Superior temporal gyrus (tissue), 1 donor: Measurements from ENCODE around the gene USP28.
"Not testable (repeated sequence)": the region's sequence is repeated elsewhere in the genome, so short reads cannot be mapped to it uniquely, and the experiment has no call there.

Source experiments
- DNase-seq: peaks from one replicate; pipeline ENCODE4 v3.0.0-alpha.2; 2016; ENCODE audit errors: extremely low spot score

Gene USP28

DNA sequence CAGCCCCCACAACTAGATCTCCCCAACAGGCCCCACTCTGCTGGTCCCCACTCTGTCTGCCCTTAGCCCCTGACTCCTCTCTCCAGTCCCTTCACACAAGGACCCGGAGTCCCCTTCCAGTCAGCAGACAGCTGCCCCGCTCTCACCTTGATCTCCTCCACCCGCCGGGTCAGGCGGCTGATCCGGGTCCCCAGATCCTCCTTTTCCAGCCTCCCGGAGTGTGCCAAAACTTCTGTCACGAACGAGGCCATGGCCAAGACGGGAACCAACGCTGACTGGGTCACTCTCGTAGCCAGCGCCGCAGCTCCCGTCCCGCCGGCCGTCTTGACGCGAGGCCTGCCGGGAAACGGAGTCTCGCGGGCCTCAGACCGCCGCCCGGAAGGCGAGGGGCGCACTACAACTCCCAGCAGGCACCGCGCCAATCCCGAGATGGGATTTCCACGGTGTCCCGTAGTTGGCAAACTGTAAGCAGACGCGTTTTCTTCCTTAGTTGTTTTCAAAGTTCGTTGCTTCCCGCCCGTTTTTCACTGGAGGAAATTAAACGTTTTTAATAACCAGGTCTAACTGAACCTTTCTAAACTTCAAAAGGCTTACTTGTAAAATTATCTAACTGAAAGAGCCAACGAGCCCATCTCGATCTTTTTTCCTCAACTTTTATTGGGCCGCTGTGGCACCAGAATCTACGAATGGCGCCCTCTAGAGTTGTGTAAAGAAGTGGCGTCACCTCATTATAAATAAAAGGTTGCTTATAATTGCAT lies 101.8 kb downstream of the USP28 start, which contains the start of gene ZW10:
TSS of gene ZW10 (minus strand) at position 277 of the 758 bp plus-strand sequence. CDS start at position 251, 26 bp downstream.
- DNase-seq: peak; percentile 98

DNA sequence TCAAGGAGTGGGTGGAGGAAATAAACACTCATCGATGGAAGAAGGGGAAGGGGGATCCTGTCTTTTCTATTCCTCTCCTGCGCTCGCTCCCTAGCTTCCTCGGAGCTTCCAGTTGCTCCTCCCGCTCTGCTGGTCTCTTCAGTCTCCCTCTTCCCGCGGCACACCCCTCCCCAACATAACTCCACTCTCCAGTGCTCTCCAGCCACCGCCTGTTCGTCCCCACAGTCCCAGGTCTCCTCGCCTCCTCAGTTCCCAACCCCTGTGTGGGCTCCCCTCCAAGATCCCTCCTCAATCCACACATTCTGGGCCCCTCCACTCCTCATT lies 102.3 kb downstream of the USP28 start:
- no peak for DNase-seq

DNA sequence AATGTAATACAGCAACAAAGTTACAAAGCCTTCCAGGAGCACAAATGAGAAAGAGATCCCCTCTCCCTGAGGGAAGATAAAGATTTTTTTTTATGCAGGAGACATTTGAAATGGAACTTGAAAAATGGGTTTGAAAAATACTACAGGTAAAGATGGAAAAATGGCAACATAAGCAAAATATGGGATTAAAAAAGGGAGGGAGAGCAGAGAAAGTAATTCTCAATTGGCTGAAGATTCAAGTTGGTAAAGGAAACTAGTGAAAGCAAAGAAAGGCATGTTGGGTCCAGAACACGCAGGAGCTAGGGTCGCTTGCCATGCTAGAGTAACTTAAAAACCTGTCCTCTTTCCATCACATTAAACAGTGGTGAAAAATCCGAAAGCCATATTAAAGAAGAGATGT lies 103.4 kb downstream of the USP28 start:
- no peak for DNase-seq

DNA sequence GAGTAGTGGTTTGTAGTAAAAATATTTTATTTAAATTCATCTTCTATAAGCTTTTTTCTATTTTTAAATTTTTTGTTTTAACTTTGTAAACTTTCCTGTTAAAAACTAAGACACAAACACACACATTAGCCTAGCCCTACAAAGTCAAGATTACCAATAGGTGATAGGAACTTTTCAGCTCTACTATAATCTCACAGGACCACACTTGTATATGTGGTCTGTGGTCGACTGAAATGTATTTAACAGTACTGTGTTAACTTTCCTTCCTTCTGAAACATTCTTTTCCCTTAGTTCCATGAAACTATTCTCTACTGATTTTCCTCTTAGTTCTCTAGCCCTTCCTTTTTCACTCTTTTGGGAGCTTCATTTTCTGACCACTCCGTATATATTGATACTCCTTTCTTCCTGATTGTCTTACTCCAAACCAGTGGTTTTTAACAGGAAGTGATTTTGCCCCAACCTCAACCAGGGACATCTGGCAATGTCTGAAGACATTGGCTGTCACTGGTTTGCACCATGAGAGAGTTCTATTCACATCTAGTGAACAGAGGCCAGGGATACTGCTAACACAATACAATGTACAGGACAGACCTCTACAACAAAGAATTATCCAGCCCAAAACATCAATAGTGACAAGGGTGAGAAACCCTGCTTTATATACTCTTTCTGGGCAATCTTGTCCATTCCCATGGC lies 110.7 kb downstream of the USP28 start:
- DNase-seq: no peak

DNA sequence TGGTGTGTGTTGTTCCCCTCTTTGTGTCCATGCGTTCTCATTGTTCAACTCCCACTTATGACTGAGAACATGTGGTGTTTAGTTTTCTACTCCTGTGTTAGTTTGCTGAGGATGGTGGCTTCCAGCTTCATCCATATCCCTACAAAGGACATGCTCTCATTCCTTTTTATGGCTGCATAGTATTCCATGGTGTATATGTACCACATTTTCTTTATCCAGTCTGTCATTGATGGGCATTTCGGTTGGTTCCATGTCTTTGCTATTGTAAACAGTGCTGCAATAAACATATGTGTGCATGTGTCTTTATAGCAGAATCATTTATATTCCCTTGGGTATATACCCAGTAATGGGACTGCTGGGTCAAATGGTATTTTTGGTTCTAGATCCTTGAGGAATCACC lies 112.3 kb downstream of the USP28 start:
- not testable (repeated sequence) for DNase-seq

DNA sequence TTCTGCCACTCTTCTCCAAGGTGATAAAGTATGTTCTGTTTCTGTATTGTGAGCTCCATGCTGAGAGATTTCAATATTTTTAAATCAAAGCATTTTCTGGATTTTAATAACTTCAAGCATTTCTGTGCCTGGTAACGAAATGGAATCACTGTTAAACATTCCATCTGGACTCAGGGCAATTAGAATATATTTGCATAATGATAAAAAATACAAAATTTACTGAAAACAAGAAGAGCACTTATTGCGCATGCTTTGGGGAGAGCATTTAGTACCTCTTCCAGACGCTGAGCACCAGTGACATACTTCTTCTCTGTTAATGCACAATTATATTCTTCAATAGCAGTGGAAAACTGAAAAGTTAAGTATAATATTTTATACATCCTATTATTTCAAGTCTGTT lies 115.1 kb downstream of the USP28 start:
- no peak for DNase-seq

DNA sequence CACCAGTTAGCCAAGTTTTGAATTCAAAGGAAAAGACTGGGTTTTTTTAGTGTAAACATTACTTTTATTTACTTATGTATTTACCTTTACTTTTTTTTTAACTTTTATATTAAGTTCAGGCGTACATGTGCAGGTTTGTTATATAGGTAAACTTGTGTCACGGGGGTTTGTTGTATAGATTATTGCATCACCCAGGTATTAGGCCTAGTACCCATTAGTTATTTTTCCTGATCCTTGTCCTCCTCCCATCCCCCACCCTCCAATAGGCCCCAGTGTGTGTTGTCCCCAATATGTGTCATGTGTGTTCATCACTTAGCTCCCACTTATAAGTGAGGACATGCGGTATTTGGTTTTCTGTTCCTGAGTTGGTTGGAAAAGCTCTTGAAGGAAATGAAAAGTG lies 122.4 kb downstream of the USP28 start:
- no peak for DNase-seq
